IPS-18a (cell line): ENCODE data around the gene TNNT2.

Source experiments
- H3K27ac ChIP-seq: one replicate; pipeline ENCODE4 v1.5.1; 2013; ENCODE audit warnings: low read length
- H3K27me3 ChIP-seq: one replicate; pipeline ENCODE4 v1.6.1; 2013; ENCODE audit warnings: mild to moderate bottlenecking, low read length; ENCODE audit not compliant: control insufficient read depth, insufficient read depth
- H3K36me3 ChIP-seq: one replicate; pipeline ENCODE4 v1.6.1; 2013; ENCODE audit warnings: low read depth, low read length; ENCODE audit not compliant: control insufficient read depth
- H3K4me1 ChIP-seq: one replicate; pipeline ENCODE4 v1.6.1; 2013; ENCODE audit warnings: low read depth, low read length; ENCODE audit not compliant: control insufficient read depth
- H3K4me3 ChIP-seq: one replicate; pipeline ENCODE4 v1.5.1; 2013; ENCODE audit warnings: low read length
- H3K9ac ChIP-seq: one replicate; pipeline ENCODE4 v1.6.1; 2013; ENCODE audit warnings: mild to moderate bottlenecking, low read length, moderate library complexity
- H3K9me3 ChIP-seq: one replicate; pipeline ENCODE4 v1.6.1; 2013; ENCODE audit warnings: low read depth, low read length; ENCODE audit not compliant: control insufficient read depth

Gene TNNT2

DNA sequence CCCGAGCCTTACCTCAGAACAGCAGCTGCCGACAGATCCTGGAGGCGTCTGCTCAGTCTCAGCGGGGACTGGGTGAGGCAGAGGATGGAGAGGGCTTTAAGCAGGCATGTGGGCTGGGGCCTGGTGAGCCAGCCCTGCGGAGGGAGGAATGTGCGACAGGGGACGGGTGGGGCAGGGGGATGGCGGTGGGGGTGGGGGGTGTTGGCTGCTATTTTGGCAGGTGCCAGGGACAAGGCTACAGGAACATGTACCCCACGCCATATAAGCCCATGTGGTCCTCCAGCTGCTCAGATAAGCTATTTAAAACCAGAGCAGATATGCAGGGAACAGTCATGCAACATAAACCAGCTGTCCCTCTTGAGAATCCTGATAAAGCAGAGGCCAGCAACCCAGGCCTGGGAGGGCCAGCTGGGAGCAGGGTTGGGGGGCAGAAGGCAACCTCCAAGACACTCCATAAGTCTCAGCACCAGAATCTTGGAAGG is at the start of gene TNNT2:
Gene TNNT2 (minus strand): TSS at position 70 of the 482 bp plus-strand sequence. CDS start 4,426 bp downstream, outside the sequence.
- H3K4me1 ChIP-seq = peaks cover 31% of the 10 kb centered on the region
- no peaks in the 10 kb centered on the region for H3K36me3 ChIP-seq
- H3K9me3 ChIP-seq = no peaks in the 10 kb centered on the region
- peak within 1 kb of the TSS; percentile 76 for H3K27ac ChIP-seq
- peak within 1 kb of the TSS; percentile 43 for H3K4me3 ChIP-seq
- H3K9ac ChIP-seq = peak within 1 kb of the TSS; percentile 41
- no peaks in the 10 kb centered on the region for H3K27me3 ChIP-seq

DNA sequence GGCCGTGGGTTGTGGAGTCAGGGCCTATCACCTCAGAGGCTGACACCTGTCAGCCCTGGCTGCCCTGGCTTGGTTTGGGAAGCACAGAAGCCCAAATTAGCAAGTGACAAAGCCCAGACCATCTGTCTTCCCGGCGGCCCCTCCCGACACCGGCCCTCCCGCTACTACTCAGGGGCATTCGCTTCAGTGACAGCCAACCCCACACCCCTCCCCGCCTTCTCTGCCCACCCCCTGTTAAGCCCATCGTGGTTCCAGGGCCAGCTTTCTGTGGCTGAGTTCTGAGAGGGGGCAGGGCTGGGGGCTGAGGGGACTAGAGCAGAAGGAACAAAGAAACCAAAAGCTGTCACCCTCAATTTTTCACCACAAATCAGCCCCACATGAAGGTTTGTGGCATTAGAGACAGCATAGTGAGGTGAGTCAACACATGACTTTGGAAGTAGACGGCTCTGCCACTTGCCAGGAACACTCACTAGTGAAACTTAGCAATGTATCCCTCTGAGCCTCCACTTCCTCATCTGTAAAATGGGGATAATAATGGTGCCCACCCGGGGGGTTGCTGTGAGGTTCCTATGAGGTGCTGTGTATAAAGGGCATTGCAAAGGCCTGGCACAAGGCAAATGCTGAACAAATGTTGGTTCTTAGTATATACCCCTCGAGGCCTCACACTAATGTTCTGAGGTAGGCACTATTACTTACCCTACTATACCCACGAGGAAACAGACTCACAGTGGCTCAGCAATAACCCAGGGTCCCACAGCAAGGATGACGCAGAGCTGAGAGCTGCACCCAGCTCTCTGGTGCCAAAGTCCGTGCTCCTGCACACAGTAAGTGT is 49.2 kb upstream of the TNNT2 start:
- Histone ChIP-seq H3K9ac (no peak overlapping the region), H3K4me3 (no peak overlapping the region), H3K27me3 (no peaks in the 10 kb centered on the region), H3K4me1 (no peaks in the 10 kb centered on the region), H3K36me3 (no peaks in the 10 kb centered on the region), H3K27ac (no peak overlapping the region), H3K9me3 (no peaks in the 10 kb centered on the region)

DNA sequence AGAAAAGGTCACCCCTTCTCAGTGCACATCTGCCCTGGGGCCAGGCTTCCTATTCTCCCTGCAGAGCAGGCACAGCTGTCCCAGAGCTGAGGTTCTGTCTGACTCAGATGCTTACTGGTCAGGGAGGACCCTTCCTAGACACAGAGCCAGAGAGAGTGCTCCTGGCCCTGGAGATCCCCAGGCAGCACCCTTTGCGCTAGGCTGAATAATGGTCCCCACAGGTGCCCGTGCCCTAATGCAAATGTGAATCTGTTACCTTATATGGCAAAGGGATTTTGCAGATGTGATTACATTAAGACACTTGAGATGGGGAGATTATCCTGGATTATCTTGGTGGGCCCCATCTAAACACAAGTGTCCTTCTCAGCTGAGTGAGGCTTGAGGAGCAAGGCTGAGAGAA is 46.7 kb upstream of the TNNT2 start:
- H3K27ac ChIP-seq = no peak overlapping the region
- no peaks in the 10 kb centered on the region for H3K9me3 ChIP-seq
- H3K36me3 ChIP-seq = no peaks in the 10 kb centered on the region
- no peak overlapping the region for H3K9ac ChIP-seq
- H3K4me1 ChIP-seq = no peaks in the 10 kb centered on the region
- H3K4me3 ChIP-seq = no peak overlapping the region
- H3K27me3 ChIP-seq = no peaks in the 10 kb centered on the region

DNA sequence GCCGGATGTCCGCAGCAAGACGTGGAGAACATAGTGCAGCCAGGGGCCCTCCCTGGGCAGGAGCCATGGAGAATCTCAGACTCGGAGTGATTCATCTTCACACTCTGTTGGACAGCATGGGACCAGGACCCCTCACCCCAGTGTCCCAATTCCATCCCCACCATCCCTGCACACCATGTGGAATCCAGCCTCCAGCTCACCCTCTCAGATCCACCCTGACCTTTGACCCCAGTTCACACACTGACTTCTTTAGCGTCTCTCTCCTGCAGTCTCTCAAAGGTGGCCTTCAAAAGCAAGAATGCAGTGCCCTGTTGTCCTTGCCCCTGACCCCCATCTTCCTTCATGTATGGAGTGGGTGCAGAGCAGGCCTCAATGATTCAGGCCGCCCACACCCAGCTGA is 46.2 kb upstream of the TNNT2 start:
- no peaks in the 10 kb centered on the region for H3K27me3 ChIP-seq
- no peak overlapping the region for H3K4me3 ChIP-seq
- no peaks in the 10 kb centered on the region for H3K4me1 ChIP-seq
- no peak overlapping the region for H3K9ac ChIP-seq
- no peak overlapping the region for H3K27ac ChIP-seq
- H3K36me3 ChIP-seq = no peaks in the 10 kb centered on the region
- H3K9me3 ChIP-seq = no peaks in the 10 kb centered on the region

DNA sequence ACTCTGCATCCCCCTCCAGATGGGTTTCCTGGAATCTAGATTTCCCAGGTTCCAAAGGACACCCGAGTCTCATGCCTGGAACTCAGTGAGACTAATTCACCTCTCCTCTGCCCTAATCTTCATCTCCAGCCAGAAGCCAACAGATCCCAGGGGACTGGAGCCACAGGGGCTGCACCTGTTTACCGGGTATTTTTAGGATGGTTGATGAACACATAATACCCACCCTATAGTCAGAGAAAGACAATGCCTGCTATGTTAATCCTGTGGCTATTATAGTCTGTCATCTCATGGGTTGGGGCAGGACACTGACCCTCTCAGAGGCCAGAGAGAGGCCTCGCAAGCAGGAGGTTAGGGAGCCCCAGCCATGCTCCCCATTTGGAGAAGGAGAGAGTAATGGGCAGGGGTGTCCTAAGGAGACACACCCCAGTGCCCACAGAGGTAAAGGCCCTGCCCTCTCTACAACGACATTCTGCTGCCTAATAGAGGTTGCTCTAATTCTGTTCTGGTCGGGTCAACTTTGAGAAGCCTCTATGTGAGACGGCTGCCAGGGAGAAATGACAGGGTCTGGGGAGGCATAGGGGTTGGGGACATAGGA is 45.1 kb upstream of the TNNT2 start:
- no peak overlapping the region for H3K4me3 ChIP-seq
- no peaks in the 10 kb centered on the region for H3K36me3 ChIP-seq
- H3K27me3 ChIP-seq = no peaks in the 10 kb centered on the region
- no peak overlapping the region for H3K9ac ChIP-seq
- no peaks in the 10 kb centered on the region for H3K9me3 ChIP-seq
- no peaks in the 10 kb centered on the region for H3K4me1 ChIP-seq
- H3K27ac ChIP-seq = no peak overlapping the region

DNA sequence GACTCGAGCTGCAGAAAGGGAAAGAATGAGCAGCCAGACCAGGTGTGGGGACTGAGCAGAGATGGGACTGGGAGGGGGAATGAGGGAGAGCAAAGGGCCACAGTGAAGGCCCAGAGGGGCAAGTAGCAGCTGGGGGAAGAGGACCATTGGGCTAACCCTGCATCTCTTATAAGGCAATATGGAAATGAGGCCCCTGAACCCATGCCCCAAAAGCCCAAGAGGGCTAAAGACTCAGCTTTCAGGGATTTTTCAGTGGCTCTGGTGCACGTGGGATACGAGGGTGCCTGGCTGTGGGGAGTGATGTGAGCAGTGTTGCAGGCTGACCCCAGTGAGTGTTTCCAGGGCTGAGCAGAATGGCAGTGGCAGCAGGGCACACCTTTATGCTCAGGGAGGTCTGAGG is 44.5 kb upstream of the TNNT2 start:
- Histone ChIP-seq H3K9ac (no peak overlapping the region), H3K4me3 (no peak overlapping the region), H3K36me3 (no peaks in the 10 kb centered on the region), H3K27me3 (no peaks in the 10 kb centered on the region), H3K4me1 (no peaks in the 10 kb centered on the region), H3K27ac (no peak overlapping the region), H3K9me3 (no peaks in the 10 kb centered on the region)

DNA sequence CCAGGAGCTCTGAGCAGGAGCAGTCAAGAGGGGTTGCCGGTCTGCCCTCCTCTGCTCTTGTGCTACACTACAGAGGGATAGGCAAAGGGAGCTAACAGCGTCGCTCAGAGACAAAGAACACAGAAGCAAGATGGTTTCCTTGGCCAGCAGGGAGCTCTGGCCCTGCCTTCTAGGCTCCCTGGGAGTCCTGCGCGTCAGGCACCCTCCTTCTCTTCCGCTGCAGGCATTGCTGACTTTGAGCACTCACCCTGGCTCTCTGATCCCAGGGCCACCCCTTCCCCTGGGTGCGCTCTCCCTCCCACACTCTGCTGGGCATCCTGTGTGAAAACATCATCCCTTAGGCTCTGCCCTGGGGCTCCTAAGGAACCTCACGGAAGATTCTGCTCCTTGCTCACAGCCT is 43.6 kb upstream of the TNNT2 start:
- H3K27me3 ChIP-seq = no peaks in the 10 kb centered on the region
- no peak overlapping the region for H3K9ac ChIP-seq
- H3K36me3 ChIP-seq = no peaks in the 10 kb centered on the region
- H3K9me3 ChIP-seq = no peaks in the 10 kb centered on the region
- H3K4me3 ChIP-seq = no peak overlapping the region
- no peaks in the 10 kb centered on the region for H3K4me1 ChIP-seq
- H3K27ac ChIP-seq = no peak overlapping the region

DNA sequence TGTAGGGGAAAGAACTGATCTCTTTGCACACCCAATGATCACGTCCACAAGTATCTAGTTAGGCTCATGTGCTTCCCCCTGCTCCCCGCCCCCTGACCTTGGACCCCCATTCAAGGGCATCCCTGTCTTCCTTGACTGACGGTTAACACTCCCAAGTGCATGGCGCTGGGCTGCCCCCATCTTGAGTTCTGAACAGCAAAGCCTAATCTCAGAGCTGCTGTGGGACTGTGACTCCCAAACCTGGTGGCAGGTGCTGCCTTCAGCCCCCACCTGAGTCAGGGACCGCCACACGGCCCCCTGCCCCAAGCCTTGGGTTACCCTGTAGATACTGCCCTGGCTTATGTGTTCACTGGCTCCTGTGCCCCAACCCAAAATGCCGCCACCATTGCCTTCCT is 43.1 kb upstream of the TNNT2 start:
- Histone ChIP-seq H3K4me3 (no peak overlapping the region), H3K27ac (no peak overlapping the region), H3K4me1 (no peaks in the 10 kb centered on the region), H3K36me3 (no peaks in the 10 kb centered on the region), H3K9me3 (no peaks in the 10 kb centered on the region), H3K27me3 (no peaks in the 10 kb centered on the region), H3K9ac (no peak overlapping the region)

DNA sequence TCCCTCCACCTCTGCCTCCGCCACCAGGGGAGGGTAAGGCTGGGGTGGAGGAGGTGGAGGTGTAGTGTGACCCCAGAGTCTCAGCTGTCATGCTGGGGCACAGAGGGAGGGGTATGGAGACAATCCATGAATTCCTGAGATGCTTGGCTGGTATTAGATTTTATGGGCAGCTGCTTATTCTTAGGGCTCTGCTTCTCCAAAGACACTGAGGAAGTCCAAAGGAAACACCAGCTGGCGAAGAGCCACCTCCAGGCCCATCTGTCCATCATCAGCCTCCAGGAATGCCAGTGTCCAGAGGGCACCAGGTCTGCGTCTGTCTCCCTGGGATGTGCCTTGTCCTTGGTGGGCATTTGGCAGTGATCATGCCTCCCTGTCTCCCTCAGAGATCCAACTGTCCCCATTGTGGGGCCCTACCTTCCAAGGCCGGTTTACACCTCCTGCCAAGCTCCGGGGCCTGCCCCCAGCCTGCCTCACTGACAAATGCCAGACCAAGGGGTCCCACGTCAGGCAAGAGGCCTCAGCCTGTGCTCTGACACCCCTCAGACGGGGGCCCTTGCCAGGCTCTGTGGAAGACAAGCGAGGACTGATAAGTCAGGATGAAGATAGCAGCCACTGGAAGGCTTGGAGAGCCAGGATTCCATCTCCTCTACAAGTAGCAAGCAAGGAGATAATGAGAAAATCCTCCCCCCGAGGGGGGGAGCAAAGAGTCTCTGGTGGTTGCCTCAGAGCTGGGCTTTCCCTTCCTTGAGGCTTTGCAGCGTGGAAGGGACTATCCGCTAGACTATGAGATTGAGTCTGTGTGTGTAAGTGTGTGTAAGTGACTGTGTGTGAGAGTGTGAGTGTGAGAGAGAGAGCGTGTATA is 42.5 kb upstream of the TNNT2 start:
- Histone ChIP-seq H3K4me3 (no peak overlapping the region), H3K9ac (no peak overlapping the region), H3K36me3 (no peaks in the 10 kb centered on the region), H3K4me1 (no peaks in the 10 kb centered on the region), H3K27ac (no peak overlapping the region), H3K27me3 (no peaks in the 10 kb centered on the region), H3K9me3 (no peaks in the 10 kb centered on the region)

DNA sequence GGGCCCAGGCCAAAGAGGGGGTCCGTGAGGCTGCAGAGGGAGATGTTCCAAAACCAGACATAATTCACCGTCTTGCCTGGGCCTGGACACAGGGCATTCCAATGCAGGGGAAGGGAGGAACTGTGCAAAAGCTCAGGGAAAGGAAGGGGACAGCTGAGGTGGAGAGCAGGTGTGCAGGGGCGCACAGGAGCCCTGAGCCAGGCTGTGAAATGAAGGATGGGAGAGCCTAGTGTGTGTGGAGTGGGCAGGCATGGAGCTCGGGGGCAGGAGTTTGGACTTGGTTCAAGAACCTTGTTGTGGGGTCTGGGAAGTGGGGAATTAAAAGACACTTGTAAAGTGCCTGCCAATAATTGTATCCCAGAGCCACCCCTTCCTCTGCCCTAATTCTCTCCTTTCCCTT is 41.8 kb upstream of the TNNT2 start:
- no peaks in the 10 kb centered on the region for H3K27me3 ChIP-seq

DNA sequence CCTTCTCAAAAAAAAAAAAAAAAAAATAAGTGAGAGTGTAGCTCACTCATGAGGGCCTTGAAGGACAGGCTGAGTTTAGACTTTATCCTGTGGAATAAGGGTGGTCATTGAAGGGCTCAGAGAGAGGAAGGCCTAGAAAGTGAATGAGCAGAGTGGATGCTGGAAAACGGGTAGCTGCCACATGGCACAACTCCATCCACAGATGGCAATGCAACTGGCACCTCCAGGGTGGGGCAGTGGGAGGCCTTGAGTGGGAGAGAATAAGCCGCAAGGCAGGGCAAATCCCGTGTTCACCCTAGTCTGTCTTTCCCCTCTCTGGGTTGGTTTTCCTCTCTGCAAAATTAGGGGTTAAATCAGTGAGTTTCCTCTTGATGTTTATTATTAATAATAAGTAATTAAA is 41.0 kb upstream of the TNNT2 start:
- H3K36me3 ChIP-seq = no peaks in the 10 kb centered on the region
- H3K27ac ChIP-seq = no peak overlapping the region
- no peaks in the 10 kb centered on the region for H3K27me3 ChIP-seq
- no peak overlapping the region for H3K9ac ChIP-seq
- no peaks in the 10 kb centered on the region for H3K9me3 ChIP-seq
- no peak overlapping the region for H3K4me3 ChIP-seq
- no peaks in the 10 kb centered on the region for H3K4me1 ChIP-seq

More for the DNA sequence above, 41.8 kb upstream of the TNNT2 start:
- Histone ChIP-seq H3K9ac (no peak overlapping the region), H3K4me3 (no peak overlapping the region), H3K9me3 (no peaks in the 10 kb centered on the region), H3K36me3 (no peaks in the 10 kb centered on the region), H3K27ac (no peak overlapping the region), H3K4me1 (no peaks in the 10 kb centered on the region)
